ENCODE data around the gene OOSP1. TPM values are rescaled to one million over a fixed set of nuclear protein-coding genes. Genes with fewer than 3 reads are reported as not detected.

Gene OOSP1
- total RNA-seq, 1 donor from 2014 or later = not detected

- ChIA-PET CTCF (no interaction called here), POLR2A (no interaction called here)
- intact Hi-C loops (cut with micrococcal nuclease) = no loop called here
- Mint-ChIP-seq H3K9me3 (no peaks in the 10 kb centered on the region), H3K4me1 (no peaks in the 10 kb centered on the region), H3K4me3 (no peak overlapping the region), H3K27ac (no peak overlapping the region), H3K27me3 (peaks cover 10% of the 10 kb centered on the region), H3K36me3 (ENCODE audit: low read depth) (no peaks in the 10 kb centered on the region)
- DNase-seq (no peak), ATAC-seq (ENCODE audit: low read depth) (no peak)
- no peak for TF ChIP-seq CTCF (IDR thresholded peaks at IDR 0.05)
These were observed 18.9 kb downstream of the OOSP1 start for GRCh38 chr11:59957094-59957493.

- ChIA-PET CTCF (no interaction called here), POLR2A (no interaction called here)
- Mint-ChIP-seq H3K9me3 (no peaks in the 10 kb centered on the region), H3K4me3 (no peak overlapping the region), H3K36me3 (ENCODE audit: low read depth) (no peaks in the 10 kb centered on the region), H3K27me3 (peaks cover 13% of the 10 kb centered on the region), H3K27ac (no peak overlapping the region), H3K4me1 (no peaks in the 10 kb centered on the region)
- ATAC-seq (ENCODE audit: low read depth) (no peak), DNase-seq (no peak)
- intact Hi-C loops (cut with micrococcal nuclease) = no loop called here
- TF ChIP-seq CTCF (IDR thresholded peaks at IDR 0.05) = no peak
These were observed 22.5 kb downstream of the OOSP1 start for GRCh38 chr11:59960502-59961381.

- CTCF ChIA-PET = no interaction called here
- Mint-ChIP-seq H3K4me1 (no peaks in the 10 kb centered on the region), H3K9me3 (no peaks in the 10 kb centered on the region), H3K36me3 (ENCODE audit: low read depth) (no peaks in the 10 kb centered on the region), H3K4me3 (no peak overlapping the region), H3K27me3 (peaks cover 10% of the 10 kb centered on the region), H3K27ac (no peak overlapping the region)
- DNase-seq (no peak), ATAC-seq (ENCODE audit: low read depth) (no peak)
- POLR2A ChIA-PET = no interaction called here
- no peak for TF ChIP-seq CTCF (IDR thresholded peaks at IDR 0.05)
- intact Hi-C loops (cut with micrococcal nuclease) = no loop called here
These were observed 23.9 kb downstream of the OOSP1 start for GRCh38 chr11:59962107-59962482.

GRCh38 chr11:59963733-59964132, 25.5 kb downstream of the OOSP1 start, which contains the start of gene OOSP4A:
Gene OOSP4A (plus strand): TSS chr11:59964033. CDS start chr11:59964033, 0 bp downstream.
- Mint-ChIP-seq H3K4me1 (no peaks in the 10 kb centered on the region), H3K4me3 (no peak within 1 kb of the TSS), H3K27me3 (peaks cover 7% of the 10 kb centered on the region), H3K36me3 (ENCODE audit: low read depth) (no peaks in the 10 kb centered on the region), H3K9me3 (no peaks in the 10 kb centered on the region), H3K27ac (no peak within 1 kb of the TSS)
- DNase-seq = no peak
- CTCF ChIA-PET = interaction anchor here (0.7 kb wide), 1 partner anchor 682 kb away, joined by 3 read pairs; no protein-coding TSS in a partner anchor
- no peak for TF ChIP-seq CTCF (IDR thresholded peaks at IDR 0.05)
- POLR2A ChIA-PET = no interaction called here
- intact Hi-C loops (cut with micrococcal nuclease) = no loop called here
- ATAC-seq (ENCODE audit: low read depth) = no peak

- H3K9me3 Mint-ChIP-seq = no peaks in the 10 kb centered on the region
- H3K4me3 Mint-ChIP-seq = no peak overlapping the region
- no peak for ATAC-seq (ENCODE audit: low read depth)
- H3K36me3 Mint-ChIP-seq (ENCODE audit: low read depth) = no peaks in the 10 kb centered on the region
- intact Hi-C loops (cut with micrococcal nuclease) = no loop called here
- no peaks in the 10 kb centered on the region for H3K4me1 Mint-ChIP-seq
- CTCF ChIA-PET = no interaction called here
- POLR2A ChIA-PET = no interaction called here
- H3K27me3 Mint-ChIP-seq = peaks cover 6% of the 10 kb centered on the region
- no peak overlapping the region for H3K27ac Mint-ChIP-seq
- no peak for TF ChIP-seq CTCF (IDR thresholded peaks at IDR 0.05)
- no peak for DNase-seq
These were observed 27.2 kb downstream of the OOSP1 start for GRCh38 chr11:59965424-59965823.

Data from activated B cell treated with CpG ODN at 0.5 μM for 24 hours (primary cell).